LNCaP clone FGC (cell line): ENCODE results near the gene VPS33B.

Source experiments
- DNase-seq: peaks from one replicate; pipeline ENCODE4 v3.0.0-alpha.2; 2011; ENCODE audit warnings: low read depth
- H3K4me3 ChIP-seq: 2 replicates; pipeline ENCODE4 v1.5.1; 2011; ENCODE audit warnings: mild to moderate bottlenecking, low read depth, low read length, control low read depth
- CTCF ChIP-seq: IDR thresholded peaks from 2 replicates; pipeline ENCODE4 v1.5.1; 2012; ENCODE audit warnings: mild to moderate bottlenecking; ENCODE audit not compliant: control insufficient read depth, insufficient read depth; ENCODE audit errors: extremely low read depth

The VPS33B gene

GRCh38 chr15:90959894-90960293 lies 62.5 kb downstream of the VPS33B start:
- no peak for TF ChIP-seq CTCF
- H3K4me3 ChIP-seq = no peak overlapping the region
- DNase-seq = no peak

DNA sequence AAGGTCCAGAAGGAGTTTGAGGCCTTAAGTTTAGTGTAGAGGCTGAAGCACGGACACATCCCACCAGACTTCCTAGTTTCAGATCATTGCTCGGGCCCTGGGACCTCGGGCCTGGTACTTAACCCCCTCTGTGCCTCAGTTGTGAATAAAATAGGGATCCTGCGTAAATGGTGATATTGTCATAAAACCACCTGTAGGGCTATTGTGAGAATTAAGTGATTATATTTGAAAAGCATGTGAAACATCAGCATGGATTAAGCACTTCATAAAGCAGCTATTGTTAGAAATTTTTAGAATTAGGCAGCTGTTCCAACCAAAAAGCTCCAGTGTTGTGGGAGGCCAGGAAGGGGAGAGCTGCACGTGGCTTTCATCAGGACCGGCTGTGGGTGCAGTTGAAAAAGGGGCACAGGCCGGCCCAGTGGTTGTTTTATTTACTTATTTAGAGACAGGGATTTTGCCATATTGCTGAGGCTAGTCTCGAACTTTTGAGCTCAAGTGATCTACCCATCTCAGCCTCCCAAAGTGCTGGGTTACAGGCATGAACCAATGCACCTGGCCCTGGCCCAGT lies 63.3 kb downstream of the VPS33B start:
- DNase-seq = no peak
- no peak for TF ChIP-seq CTCF
- H3K4me3 ChIP-seq = no peak overlapping the region

DNA sequence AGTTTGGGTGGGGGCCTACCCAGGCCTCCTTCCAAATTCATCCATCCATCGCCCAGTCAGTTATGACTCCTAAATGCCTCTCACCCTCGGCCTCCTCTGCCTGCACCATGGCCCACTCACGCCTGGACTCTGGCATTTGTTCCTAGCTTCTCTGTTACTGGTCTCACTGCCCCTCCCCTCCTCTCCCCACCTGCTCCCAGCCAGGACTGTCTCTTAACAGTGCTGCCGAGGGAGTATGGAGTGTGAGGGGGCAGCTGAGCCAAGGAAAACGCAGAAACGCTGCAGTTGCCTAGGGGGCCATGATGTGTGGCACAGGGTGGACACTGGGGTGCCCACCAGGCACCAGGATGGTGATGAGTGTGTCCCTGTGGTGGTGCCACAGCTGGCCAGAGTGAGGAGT lies 64.6 kb downstream of the VPS33B start:
- TF ChIP-seq CTCF = no peak
- peak overlapping the region; percentile 68 for H3K4me3 ChIP-seq
- DNase-seq = no peak

GRCh38 chr15:90957031-90957790 lies 65.2 kb downstream of the VPS33B start:
- H3K4me3 ChIP-seq = peak overlapping the region; percentile 68
- no peak for TF ChIP-seq CTCF

DNA sequence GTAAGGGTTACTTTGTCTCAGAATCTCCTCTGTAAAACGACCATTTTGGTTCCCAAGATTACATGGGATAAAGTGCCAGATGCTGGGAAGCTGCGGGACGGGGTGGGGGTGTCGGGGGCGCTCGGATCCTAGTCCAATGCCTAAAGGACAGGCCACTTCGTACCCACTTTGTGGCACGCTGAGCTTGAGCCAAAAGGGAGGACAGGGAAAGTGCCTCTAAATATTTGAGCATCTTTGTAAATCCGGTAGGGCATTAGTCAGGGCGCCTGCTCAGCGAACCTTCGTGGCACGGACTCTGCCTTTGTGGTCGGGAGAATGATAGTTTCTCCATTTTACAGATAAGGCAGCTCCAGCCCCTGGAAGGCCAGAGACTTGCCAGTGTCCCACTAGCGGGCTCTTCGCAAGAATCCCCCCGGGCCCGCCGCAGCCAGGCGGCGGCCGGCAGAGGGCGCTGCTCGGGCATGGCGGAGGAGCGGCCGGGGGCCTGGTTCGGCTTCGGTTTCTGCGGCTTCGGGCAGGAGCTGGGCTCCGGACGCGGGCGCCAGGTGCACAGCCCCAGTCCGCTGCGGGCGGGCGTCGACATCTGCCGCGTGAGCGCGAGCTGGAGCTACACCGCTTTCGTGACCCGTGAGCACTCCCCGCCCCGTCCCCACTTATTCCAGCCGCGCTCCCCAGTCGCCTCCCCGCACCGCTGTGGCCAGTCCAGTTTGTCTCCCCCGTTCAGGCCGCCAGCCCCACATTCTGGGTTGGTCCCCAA lies 65.9 kb downstream of the VPS33B start:
- peak overlapping the region; percentile 68 for H3K4me3 ChIP-seq
- DNase-seq = no peak
- TF ChIP-seq CTCF = peak; percentile 88

More at GRCh38 chr15:90957031-90957790, 65.2 kb downstream of the VPS33B start:
- no peak for DNase-seq

DNA sequence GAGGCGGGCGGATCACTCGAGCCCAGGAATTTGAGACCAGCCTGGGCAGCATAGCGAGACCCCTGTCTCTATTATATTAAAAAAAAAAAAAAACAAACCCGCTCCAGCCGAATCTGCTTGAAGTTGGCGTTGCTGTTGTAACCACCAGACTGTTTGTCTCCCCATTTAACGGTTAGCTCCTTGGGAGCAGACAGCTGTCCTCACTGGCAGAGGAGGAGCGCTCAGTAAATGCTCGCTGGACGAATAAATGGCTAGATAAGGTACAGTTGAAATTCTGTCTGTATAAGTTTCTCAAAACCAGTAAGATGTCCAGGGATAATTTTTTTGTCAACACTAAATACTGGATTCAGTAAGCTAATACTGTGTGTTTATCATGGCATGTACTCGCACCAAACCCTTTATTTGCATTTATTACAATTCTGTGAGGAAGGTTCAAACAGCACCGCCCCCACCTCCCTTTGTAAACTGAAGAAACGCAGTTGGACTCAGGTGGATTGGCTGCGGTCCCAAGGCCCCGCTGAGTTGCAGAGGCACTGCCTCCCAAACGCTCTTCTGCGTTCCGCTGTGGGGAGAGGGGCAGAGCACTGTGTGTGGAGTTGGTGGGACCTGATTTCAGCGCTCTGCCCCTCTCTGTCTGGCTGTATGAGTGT lies 66.6 kb downstream of the VPS33B start:
- H3K4me3 ChIP-seq = peak overlapping the region; percentile 68
- no peak for DNase-seq
- TF ChIP-seq CTCF = no peak
